ENCODE data around the gene CYP2C9. TPM values are rescaled to one million over a fixed set of nuclear protein-coding genes. Genes with fewer than 3 reads are reported as not detected.

The CYP2C9 gene
- total RNA-seq, 1 donor from 2014 or later, result not detected

DNA sequence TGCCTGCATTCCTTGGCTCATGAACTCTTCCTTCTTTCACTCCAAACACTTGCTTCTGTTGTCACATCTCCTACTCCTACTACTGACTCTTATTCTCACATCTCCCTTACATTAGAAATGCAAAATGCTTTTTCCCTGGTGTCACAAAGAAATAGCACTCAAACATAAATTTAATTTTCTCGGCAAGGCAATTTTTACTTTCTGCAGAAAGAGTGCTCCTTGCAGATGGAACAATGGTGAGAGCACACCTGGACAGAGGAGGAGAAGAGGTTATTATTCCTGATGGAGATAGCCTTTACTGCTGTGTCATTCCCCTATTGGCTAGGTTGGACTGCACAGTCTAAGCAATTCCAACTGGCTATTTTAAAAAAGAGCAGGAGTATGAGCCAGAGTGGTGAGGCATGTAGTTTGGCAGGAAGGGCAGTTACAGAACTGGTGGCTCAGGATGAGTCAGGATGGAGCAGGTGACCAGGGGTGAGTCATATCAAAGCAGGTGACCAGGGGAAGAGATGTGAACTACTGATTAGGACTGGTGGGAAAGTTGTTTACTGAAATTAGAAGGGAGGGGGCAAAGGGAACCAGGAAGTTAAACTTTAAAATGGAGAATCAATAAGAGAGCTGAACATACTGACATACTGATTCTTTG is 52.9 kb downstream of the CYP2C9 start:
- H3K4me1 Mint-ChIP-seq, result no peaks in the 10 kb centered on the region

GRCh38 chr10:94992811-94993210 is 54.4 kb downstream of the CYP2C9 start:
- Mint-ChIP-seq H3K27me3 (no peaks in the 10 kb centered on the region), H3K9me3 (peaks cover 13% of the 10 kb centered on the region), H3K4me3 (no peak overlapping the region), H3K27ac (no peak overlapping the region), H3K36me3 (ENCODE audit: low read depth) (no peaks in the 10 kb centered on the region), H3K4me1 (no peaks in the 10 kb centered on the region)
- intact Hi-C loops (cut with micrococcal nuclease), result no loop called here
- DNase-seq, result no peak

More for the DNA sequence above, 52.9 kb downstream of the CYP2C9 start:
- intact Hi-C loops (cut with micrococcal nuclease), result no loop called here
- H3K27ac Mint-ChIP-seq, result no peak overlapping the region
- DNase-seq, result no peak
- H3K36me3 Mint-ChIP-seq (ENCODE audit: low read depth), result no peaks in the 10 kb centered on the region
- H3K27me3 Mint-ChIP-seq, result no peaks in the 10 kb centered on the region
- no peak overlapping the region for H3K4me3 Mint-ChIP-seq
- H3K9me3 Mint-ChIP-seq, result peaks cover 16% of the 10 kb centered on the region

- no peak for DNase-seq
- Mint-ChIP-seq H3K4me1 (peaks cover 2% of the 10 kb centered on the region), H3K27me3 (no peaks in the 10 kb centered on the region), H3K27ac (no peak overlapping the region), H3K36me3 (ENCODE audit: low read depth) (no peaks in the 10 kb centered on the region), H3K4me3 (no peak overlapping the region), H3K9me3 (no peaks in the 10 kb centered on the region)
- intact Hi-C loops (cut with micrococcal nuclease), result no loop called here
These were observed 59.3 kb downstream of the CYP2C9 start for GRCh38 chr10:94997741-94998174.

GRCh38 chr10:95026461-95026860 is 88.0 kb downstream of the CYP2C9 start:
- no peak for DNase-seq
- no peaks in the 10 kb centered on the region for H3K36me3 Mint-ChIP-seq (ENCODE audit: low read depth)
- H3K9me3 Mint-ChIP-seq, result no peaks in the 10 kb centered on the region
- H3K27me3 Mint-ChIP-seq, result no peaks in the 10 kb centered on the region
- intact Hi-C loops (cut with micrococcal nuclease), result no loop called here
- no peaks in the 10 kb centered on the region for H3K4me1 Mint-ChIP-seq
- no peak overlapping the region for H3K27ac Mint-ChIP-seq
- H3K4me3 Mint-ChIP-seq, result no peak overlapping the region

DNA sequence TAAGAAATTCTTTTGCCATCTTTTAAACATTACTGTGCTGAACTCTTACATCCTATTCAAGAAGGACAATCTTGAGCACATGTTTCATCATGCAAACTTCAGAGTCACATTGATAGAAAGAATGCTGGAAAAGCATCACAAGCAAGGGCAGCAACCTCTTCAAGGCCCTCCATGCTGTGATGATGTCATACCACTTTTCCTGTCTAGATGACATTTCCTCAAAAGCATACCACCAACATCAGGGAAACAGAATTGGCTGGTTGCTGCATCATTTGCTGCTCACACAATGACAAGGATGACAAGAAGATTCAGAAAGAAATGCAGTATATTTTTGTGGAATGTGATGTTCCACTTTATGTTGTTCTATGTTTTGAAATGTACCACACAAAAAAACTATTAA is 93.2 kb downstream of the CYP2C9 start:
- H3K4me3 Mint-ChIP-seq, result no peak overlapping the region
- no peak for DNase-seq
- H3K4me1 Mint-ChIP-seq, result no peaks in the 10 kb centered on the region
- no peaks in the 10 kb centered on the region for H3K36me3 Mint-ChIP-seq (ENCODE audit: low read depth)
- intact Hi-C loops (cut with micrococcal nuclease), result no loop called here
- no peak overlapping the region for H3K27ac Mint-ChIP-seq
- H3K27me3 Mint-ChIP-seq, result no peaks in the 10 kb centered on the region
- no peaks in the 10 kb centered on the region for H3K9me3 Mint-ChIP-seq

GRCh38 chr10:95034401-95034800 is 95.9 kb downstream of the CYP2C9 start:
- Mint-ChIP-seq H3K27ac (no peak overlapping the region), H3K4me3 (no peak overlapping the region), H3K36me3 (ENCODE audit: low read depth) (no peaks in the 10 kb centered on the region), H3K27me3 (no peaks in the 10 kb centered on the region), H3K9me3 (no peaks in the 10 kb centered on the region), H3K4me1 (no peaks in the 10 kb centered on the region)
- no peak for DNase-seq
- intact Hi-C loops (cut with micrococcal nuclease), result no loop called here

GRCh38 chr10:95035332-95036295 is 97.2 kb downstream of the CYP2C9 start:
- Mint-ChIP-seq H3K36me3 (ENCODE audit: low read depth) (no peaks in the 10 kb centered on the region), H3K27me3 (no peaks in the 10 kb centered on the region), H3K4me3 (no peak overlapping the region), H3K9me3 (no peaks in the 10 kb centered on the region), H3K4me1 (no peaks in the 10 kb centered on the region), H3K27ac (no peak overlapping the region)
- DNase-seq, result no peak
- intact Hi-C loops (cut with micrococcal nuclease), result no loop called here

- Mint-ChIP-seq H3K9me3 (no peaks in the 10 kb centered on the region), H3K27me3 (no peaks in the 10 kb centered on the region), H3K4me3 (no peak overlapping the region), H3K36me3 (ENCODE audit: low read depth) (no peaks in the 10 kb centered on the region), H3K4me1 (no peaks in the 10 kb centered on the region), H3K27ac (no peak overlapping the region)
- intact Hi-C loops (cut with micrococcal nuclease), result no loop called here
- DNase-seq, result no peak
These were observed 100.8 kb downstream of the CYP2C9 start for GRCh38 chr10:95039281-95039680.

Other genes starting within 250 kb of the CYP2C9 start
- gene CYP2C19, start 176.0 kb upstream of the CYP2C9 start, total RNA-seq, result 0.33 TPM in 1 of 2 replicates, not detected in the other
- gene CYP2C8, start 130.8 kb downstream of the CYP2C9 start, total RNA-seq, result 0.12 TPM in 1 of 2 replicates, not detected in the other

Measured in activated CD4-positive, alpha-beta T cell treated with anti-CD3 and anti-CD28 coated beads, Interleukin-2, amount 10 ng/mL, durations not matched to agents 24 days and 14 days (primary cell).